ENCODE data around the gene RPS4Y1.

RPS4Y1 gene

DNA sequence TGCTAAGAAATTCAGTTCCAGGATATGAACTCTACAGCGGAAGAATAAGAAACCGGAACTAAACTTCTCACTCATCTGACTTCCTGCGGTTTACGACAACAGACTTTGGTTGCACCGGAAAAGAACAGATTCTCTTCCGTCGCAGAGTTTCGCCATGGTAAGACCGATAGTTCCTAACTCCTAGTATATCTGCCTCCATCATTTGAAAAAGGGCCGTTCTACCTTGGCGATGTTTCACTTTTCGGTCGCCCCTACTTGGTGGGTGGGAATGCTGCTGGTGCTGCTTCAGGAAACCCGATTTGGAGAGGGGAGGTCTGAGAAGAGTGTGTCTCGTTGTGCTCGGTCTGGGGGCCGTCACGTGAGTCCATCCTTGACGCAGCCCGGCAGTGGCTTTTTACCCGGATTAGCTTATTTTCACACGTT, at the start of gene RPS4Y1:
RPS4Y1 (plus strand) TSS at position 132 of the 423 bp plus-strand sequence; CDS start at position 155, 23 bp downstream.
- Histone ChIP-seq H3K9ac (ENCODE audit: low read length) (no peak within 1 kb of the TSS), H3K9me3 (ENCODE audit: insufficient read depth, low read length) (no peaks in the 10 kb centered on the region), H3K27ac (ENCODE audit: low read depth, low read length) (no peak within 1 kb of the TSS), H3K79me2 (ENCODE audit: insufficient read depth, low read length) (no peaks in the 10 kb centered on the region), H3K9me2 (replicated peaks; ENCODE audit: insufficient read depth, low read length) (no peaks in the 10 kb centered on the region), H3K4me3 (ENCODE audit: insufficient read depth, low read length, poor library complexity, severe bottlenecking) (no peak within 1 kb of the TSS), H2AFZ (ENCODE audit: low read depth, low read length, severe bottlenecking) (no peak within 1 kb of the TSS), H3K27me3 (ENCODE audit: low read length) (no peaks in the 10 kb centered on the region), H4K20me1 (ENCODE audit: low read depth, low read length) (no peaks in the 10 kb centered on the region), H3K36me3 (ENCODE audit: low read length) (no peaks in the 10 kb centered on the region), H3F3A (ENCODE audit: insufficient read depth) (no peaks in the 10 kb centered on the region), H3K4me2 (ENCODE audit: low read depth, low read length, poor library complexity, severe bottlenecking) (no peak within 1 kb of the TSS)
- TF ChIP-seq EZH2phosphoT487 (conservative IDR thresholded peaks at IDR 0.05; ENCODE audit: low read length): no peak
- TF ChIP-seq, protein P1, sequence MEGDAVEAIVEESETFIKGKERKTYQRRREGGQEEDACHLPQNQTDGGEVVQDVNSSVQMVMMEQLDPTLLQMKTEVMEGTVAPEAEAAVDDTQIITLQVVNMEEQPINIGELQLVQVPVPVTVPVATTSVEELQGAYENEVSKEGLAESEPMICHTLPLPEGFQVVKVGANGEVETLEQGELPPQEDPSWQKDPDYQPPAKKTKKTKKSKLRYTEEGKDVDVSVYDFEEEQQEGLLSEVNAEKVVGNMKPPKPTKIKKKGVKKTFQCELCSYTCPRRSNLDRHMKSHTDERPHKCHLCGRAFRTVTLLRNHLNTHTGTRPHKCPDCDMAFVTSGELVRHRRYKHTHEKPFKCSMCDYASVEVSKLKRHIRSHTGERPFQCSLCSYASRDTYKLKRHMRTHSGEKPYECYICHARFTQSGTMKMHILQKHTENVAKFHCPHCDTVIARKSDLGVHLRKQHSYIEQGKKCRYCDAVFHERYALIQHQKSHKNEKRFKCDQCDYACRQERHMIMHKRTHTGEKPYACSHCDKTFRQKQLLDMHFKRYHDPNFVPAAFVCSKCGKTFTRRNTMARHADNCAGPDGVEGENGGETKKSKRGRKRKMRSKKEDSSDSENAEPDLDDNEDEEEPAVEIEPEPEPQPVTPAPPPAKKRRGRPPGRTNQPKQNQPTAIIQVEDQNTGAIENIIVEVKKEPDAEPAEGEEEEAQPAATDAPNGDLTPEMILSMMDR (IDR thresholded peaks at IDR 0.05; ENCODE audit: insufficient read depth, low read length, poor library complexity, severe bottlenecking): no peak

DNA sequence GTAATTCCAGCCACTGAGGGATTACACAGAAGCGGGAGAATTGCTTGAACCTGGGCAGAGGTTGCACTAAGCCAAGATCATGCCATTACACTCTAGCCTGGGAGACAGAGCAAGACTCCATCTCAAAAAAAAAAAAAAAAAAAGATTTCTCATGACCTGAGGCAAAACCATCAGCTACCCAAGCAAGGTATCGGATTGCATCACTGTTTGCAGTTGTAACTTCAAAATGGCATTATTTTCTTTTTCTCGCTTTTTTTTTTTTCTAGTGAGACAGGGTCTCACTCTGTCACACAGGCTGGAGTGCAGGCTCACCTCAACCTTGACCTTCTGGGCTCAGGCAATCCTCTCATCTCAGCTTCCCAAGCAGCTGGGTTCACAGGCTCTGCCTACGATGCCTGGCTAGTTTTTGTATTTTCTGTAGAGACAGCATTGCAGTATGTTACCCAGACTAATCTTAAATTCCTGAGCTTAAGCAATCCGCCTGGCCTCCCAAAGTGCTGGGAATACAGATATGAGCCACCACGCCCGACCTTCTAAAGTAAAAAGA, 44.4 kb upstream of the RPS4Y1 start:
- H3K9me3 ChIP-seq (ENCODE audit: insufficient read depth, low read length): no peaks in the 10 kb centered on the region
- no peak for TF ChIP-seq EZH2phosphoT487 (conservative IDR thresholded peaks at IDR 0.05; ENCODE audit: low read length)
- TF ChIP-seq, protein P1 (IDR thresholded peaks at IDR 0.05; ENCODE audit: insufficient read depth, low read length, poor library complexity, severe bottlenecking): no peak
- no peaks in the 10 kb centered on the region for H3K9me2 ChIP-seq (replicated peaks; ENCODE audit: insufficient read depth, low read length)
- H3K9ac ChIP-seq (ENCODE audit: low read length): no peak overlapping the region
- H3K27me3 ChIP-seq (ENCODE audit: low read length): no peaks in the 10 kb centered on the region
- no peak overlapping the region for H3K27ac ChIP-seq (ENCODE audit: low read depth, low read length)
- H3F3A ChIP-seq (ENCODE audit: insufficient read depth): no peaks in the 10 kb centered on the region
- no peaks in the 10 kb centered on the region for H4K20me1 ChIP-seq (ENCODE audit: low read depth, low read length)
- no peaks in the 10 kb centered on the region for H3K79me2 ChIP-seq (ENCODE audit: insufficient read depth, low read length)
- H3K4me2 ChIP-seq (ENCODE audit: low read depth, low read length, poor library complexity, severe bottlenecking): no peak overlapping the region
- no peak overlapping the region for H3K4me3 ChIP-seq (ENCODE audit: insufficient read depth, low read length, poor library complexity, severe bottlenecking)
- no peaks in the 10 kb centered on the region for H3K36me3 ChIP-seq (ENCODE audit: low read length)
- no peak overlapping the region for H2AFZ ChIP-seq (ENCODE audit: low read depth, low read length, severe bottlenecking)

DNA sequence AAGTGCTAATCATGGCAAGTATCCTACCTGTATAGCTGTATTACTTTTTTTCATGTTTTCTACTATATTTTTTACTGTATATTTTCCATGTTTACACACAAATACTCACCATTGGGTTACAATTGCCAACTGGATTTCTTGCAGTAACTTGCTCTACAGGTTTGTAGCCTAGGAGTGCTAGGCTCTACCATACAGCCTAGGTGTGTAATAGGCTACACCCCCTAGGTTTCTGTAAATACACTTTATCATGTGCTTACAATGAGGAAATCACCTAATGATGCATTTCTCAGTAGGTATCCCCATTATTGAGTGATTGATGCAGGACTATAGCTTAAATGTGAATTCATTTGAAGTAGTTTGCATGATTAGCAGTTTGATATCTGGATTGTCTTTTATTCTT, 43.4 kb upstream of the RPS4Y1 start:
- Histone ChIP-seq H3K27ac (ENCODE audit: low read depth, low read length) (no peak overlapping the region), H4K20me1 (ENCODE audit: low read depth, low read length) (no peaks in the 10 kb centered on the region), H3K4me2 (ENCODE audit: low read depth, low read length, poor library complexity, severe bottlenecking) (no peak overlapping the region), H3F3A (ENCODE audit: insufficient read depth) (no peaks in the 10 kb centered on the region), H3K4me3 (ENCODE audit: insufficient read depth, low read length, poor library complexity, severe bottlenecking) (no peak overlapping the region), H3K9me3 (ENCODE audit: insufficient read depth, low read length) (no peaks in the 10 kb centered on the region), H3K9ac (ENCODE audit: low read length) (no peak overlapping the region), H3K27me3 (ENCODE audit: low read length) (no peaks in the 10 kb centered on the region), H2AFZ (ENCODE audit: low read depth, low read length, severe bottlenecking) (no peak overlapping the region), H3K9me2 (replicated peaks; ENCODE audit: insufficient read depth, low read length) (no peaks in the 10 kb centered on the region), H3K79me2 (ENCODE audit: insufficient read depth, low read length) (no peaks in the 10 kb centered on the region), H3K36me3 (ENCODE audit: low read length) (no peaks in the 10 kb centered on the region)
- TF ChIP-seq, protein P1 (IDR thresholded peaks at IDR 0.05; ENCODE audit: insufficient read depth, low read length, poor library complexity, severe bottlenecking): no peak
- TF ChIP-seq EZH2phosphoT487 (conservative IDR thresholded peaks at IDR 0.05; ENCODE audit: low read length): no peak
